Measurements from ENCODE around the gene XRCC1. TPM values are rescaled to one million over a fixed set of nuclear protein-coding genes. Genes with fewer than 3 reads are reported as not detected.
A peak's percentile ranks its signal among the peaks of the same experiment; 100 is the strongest.
"Not testable (repeated sequence)": the region's sequence is repeated elsewhere in the genome, so short reads cannot be mapped to it uniquely, and the experiment has no call there.

XRCC1 gene
- total RNA-seq, 1 donor = 14.2 TPM

DNA sequence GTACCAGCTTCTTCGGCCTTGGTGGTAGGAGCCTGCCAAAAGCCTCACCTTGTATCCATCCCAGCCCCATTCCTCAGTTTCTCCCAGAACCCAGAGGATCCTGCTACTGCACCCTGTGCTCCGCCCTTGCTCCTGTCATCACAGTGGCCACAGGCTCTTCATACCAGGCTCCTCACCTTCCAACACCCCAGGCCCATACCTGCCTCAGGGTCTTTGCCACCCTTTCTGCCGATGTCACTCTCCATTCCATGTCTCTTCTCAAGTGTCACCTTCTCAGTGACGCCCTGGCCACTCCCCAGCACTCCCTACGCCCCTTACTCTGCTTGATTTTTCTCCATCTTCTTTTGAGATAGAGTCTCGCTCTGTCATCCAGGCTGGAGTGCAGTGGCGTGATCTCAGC is 34.5 kb upstream of the XRCC1 start:
- Histone ChIP-seq H3K4me1 (ENCODE audit: insufficient read depth, low read length) (no peaks in the 10 kb centered on the region), H3K9me3 (ENCODE audit: low read depth, low read length) (no peaks in the 10 kb centered on the region), H3K4me3 (ENCODE audit: low read length) (no peak overlapping the region), H3K27me3 (ENCODE audit: insufficient read depth, low read length) (no peaks in the 10 kb centered on the region)

DNA sequence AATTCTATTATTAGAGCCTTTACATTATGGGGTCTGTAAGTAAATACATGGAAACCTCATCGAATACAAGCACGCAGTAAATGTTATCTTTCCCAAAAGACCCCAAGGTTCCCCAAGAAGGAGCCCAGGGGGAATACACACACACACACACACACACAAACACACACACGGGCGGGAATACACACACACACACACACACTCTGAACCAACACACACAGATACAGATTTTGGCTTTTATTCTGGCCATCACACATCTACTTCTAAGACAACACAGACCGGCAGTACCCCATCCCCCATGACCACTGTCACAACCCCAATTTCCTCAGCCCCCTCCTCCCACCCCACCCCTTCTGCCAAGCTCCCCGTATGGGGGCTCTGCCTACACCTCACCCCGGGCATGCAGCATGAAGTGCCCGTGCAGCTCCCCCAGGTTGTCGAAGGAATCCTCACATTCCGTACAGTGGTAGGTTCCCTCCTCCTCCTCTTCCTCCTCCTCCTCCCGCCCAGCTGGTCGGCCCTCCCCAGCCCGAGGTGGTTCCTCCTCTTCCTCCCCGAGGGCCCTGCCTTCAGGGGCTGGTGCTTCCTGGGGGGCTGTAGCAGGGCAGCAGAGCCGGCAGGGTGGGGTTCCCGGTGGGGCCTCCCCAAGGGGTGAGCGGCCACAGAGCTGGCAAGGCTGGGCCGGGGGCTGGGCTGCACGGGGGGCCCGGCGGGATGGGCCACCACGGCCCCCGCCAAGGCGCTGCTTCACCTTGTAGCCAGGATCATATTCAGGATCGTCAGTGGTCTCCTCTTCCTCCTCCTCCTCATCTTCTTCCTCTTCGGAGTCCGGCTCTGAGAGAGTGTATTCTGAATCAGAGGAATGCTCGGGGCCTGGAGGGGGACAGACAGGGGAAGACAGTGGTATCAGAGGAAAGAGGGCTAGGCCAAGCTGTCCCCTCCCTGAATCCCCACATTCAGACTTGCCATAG is 32.2 kb upstream of the XRCC1 start:
- H3K9me3 ChIP-seq (ENCODE audit: low read depth, low read length) = no peaks in the 10 kb centered on the region
- no peak overlapping the region for H3K4me3 ChIP-seq (ENCODE audit: low read length)
- H3K27me3 ChIP-seq (ENCODE audit: insufficient read depth, low read length) = no peaks in the 10 kb centered on the region
- no peaks in the 10 kb centered on the region for H3K4me1 ChIP-seq (ENCODE audit: insufficient read depth, low read length)

DNA sequence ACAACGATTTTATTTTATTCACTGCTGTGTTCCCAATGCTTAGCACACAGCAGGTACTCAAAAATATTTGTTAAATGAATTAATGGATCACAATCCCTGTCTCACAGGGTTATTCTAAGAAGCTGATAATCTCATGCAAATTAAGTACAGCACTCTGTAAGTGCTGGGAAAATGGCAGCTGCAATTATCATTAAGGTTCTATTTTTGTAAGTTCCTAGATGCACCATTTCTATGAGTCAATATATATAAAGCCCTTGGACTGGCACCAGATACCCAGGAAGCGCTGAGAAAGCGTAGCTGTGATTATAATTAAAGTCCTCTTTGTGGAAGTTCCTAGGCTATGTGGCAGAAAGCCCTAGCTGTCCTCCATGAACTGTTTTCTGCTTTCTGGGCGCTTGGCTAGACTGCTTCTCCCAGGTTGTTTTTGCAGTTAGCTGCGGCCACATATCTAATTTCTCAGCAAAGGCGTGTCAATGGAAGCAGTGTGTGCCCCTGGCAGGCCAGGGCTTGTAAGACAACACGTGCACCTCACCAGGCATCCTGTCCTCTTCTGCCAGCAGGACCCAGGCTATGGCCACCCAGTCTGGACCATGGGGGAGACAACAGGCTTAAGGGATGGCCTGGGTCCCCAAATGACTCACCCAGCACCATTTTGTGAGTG is 31.4 kb upstream of the XRCC1 start:
- Histone ChIP-seq H3K4me3 (ENCODE audit: low read length) (no peak overlapping the region), H3K4me1 (ENCODE audit: insufficient read depth, low read length) (no peaks in the 10 kb centered on the region), H3K27me3 (ENCODE audit: insufficient read depth, low read length) (no peaks in the 10 kb centered on the region), H3K9me3 (ENCODE audit: low read depth, low read length) (no peaks in the 10 kb centered on the region)

DNA sequence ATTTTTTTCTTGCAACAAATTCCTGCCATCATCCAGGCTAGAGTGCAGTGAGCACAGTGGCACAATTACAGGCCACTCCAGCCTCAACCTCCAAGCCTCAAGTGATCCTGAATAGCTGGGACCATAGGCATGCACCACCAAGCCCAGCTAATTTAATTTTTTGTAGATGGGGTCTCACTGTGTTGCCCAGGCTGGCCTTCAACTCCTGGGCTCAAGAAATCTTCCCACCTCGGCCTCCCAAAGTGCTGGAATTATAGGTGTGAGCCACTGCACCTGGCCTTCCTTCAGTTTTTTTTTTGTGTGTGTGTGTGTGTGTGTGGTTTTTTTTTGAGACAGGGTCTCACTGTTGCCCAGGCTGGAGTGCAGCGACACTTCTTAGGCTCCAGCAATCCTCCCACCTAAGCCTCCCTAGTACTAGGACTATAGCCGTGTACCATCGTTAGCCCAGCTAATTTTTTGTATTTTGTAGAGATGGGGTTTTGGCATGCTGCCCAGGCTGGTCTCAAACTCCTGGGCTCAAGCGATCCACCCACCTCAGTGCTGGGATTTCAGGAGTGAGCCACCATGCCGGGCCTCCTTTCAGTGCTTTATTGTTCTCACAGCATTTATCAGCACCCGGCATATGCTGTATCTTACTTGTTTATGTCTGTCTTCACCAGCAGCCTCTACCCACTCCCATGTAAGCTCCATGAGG is 30.7 kb upstream of the XRCC1 start:
- Histone ChIP-seq H3K4me3 (ENCODE audit: low read length) (no peak overlapping the region), H3K4me1 (ENCODE audit: insufficient read depth, low read length) (no peaks in the 10 kb centered on the region), H3K27me3 (ENCODE audit: insufficient read depth, low read length) (no peaks in the 10 kb centered on the region), H3K9me3 (ENCODE audit: low read depth, low read length) (no peaks in the 10 kb centered on the region)

DNA sequence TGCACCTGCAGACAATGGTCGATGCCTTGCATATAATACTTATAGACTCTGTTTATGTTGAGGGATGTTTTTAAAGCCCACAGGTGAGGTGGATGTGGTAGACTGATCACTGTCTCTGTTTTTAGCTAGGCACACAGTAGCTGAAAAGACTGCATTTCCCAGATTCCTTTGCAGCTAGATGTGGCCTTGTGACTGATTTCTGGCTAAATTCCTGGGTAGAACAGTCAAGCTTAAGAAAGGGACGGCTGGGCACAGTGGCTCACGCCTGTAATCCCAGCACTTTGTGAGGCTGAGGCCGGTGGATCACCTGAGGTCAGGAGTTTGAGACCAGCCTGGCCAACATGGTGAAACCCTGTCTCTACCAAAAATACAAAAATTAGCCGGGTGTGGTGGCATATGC is 25.0 kb upstream of the XRCC1 start:
- H3K4me3 ChIP-seq (ENCODE audit: low read length); H3K9me3 ChIP-seq (ENCODE audit: low read depth, low read length); H3K27me3 ChIP-seq (ENCODE audit: insufficient read depth, low read length): not testable (repeated sequence)
- peaks cover 28% of the 10 kb centered on the region for H3K4me1 ChIP-seq (ENCODE audit: insufficient read depth, low read length)

DNA sequence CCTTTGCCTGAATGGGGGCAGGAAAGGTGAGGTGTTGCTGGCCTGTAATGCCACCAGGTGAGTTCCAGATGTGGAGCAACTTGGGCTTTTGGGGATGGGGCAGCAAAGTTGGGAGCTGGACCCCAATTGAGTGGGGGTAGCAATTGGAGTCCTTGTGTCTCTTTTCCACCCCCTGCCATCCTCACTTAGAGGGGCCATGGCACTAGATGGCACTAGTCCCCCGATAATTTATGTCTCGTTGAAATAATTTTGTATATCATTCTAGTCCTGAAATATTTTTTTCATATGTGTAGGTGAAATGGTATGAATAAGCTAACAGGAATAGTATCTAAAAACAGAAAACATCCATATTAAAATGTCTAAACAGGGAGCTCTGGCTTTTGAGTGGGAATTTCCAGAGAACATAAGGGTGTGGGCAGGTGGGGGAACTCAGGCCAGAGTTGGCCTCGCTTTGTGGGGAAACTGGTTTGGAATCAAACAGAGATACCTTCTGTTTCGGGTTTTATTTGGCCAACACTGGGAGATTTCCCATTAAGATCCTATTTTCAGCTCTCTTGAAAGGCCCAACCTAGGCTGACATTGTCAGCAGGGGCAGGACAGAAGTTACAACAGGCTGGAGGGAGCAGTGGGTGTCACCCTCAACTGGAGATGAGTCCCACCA is 24.4 kb upstream of the XRCC1 start:
- Histone ChIP-seq H3K4me3 (ENCODE audit: low read length) (no peak overlapping the region), H3K27me3 (ENCODE audit: insufficient read depth, low read length) (no peaks in the 10 kb centered on the region), H3K4me1 (ENCODE audit: insufficient read depth, low read length) (peaks cover 33% of the 10 kb centered on the region), H3K9me3 (ENCODE audit: low read depth, low read length) (no peaks in the 10 kb centered on the region)

DNA sequence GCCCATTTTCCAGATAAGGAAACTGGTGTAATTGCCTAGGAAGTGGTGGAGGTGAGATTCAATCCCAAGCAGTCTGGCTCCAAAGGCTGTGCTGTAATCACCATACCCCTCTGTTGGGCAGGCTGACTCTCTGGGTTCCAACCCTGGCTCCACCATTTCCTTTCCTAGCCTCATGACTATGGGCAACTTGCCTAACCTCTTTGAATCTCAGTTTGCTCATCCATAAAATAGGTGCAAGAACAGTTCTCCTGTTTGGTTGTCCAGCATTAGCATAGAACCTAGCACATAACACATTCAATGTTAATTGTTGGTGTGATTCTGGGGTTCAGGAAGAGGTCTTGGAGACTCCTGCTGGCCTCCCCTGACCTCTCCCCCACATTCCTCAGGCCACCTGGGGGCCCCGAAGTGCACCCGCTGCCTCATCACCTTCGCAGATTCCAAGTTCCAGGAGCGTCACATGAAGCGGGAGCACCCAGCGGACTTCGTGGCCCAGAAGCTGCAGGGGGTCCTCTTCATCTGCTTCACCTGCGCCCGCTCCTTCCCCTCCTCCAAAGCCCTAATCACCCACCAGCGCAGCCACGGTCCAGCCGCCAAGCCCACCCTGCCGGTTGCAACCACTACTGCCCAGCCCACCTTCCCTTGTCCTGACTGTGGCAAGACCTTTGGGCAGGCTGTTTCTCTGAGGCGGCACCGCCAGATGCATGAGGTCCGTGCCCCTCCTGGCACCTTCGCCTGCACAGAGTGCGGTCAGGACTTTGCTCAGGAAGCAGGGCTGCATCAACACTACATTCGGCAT is 23.3 kb upstream of the XRCC1 start:
- Histone ChIP-seq H3K9me3 (ENCODE audit: low read depth, low read length) (no peaks in the 10 kb centered on the region), H3K4me1 (ENCODE audit: insufficient read depth, low read length) (peaks cover 43% of the 10 kb centered on the region), H3K27me3 (ENCODE audit: insufficient read depth, low read length) (no peaks in the 10 kb centered on the region), H3K4me3 (ENCODE audit: low read length) (no peak overlapping the region)

DNA sequence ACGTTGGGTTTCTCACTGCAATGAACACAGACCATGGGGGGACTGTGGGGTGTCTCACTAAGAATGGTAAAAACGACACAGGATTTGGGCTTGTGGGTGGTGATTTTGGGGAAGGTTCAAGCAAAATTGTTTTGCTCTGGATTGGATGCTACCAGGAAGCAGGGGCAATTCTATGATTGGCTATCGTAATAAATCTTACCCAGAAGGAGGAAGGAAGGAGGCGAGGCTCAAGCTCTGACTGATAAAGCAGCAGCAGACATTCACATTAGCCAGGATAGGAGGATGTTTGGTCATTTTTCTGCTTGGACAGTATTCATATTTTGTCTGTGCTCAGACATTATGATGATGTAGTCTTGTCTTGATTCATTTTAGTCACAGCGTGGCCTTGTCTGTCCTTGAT is 22.5 kb upstream of the XRCC1 start:
- Histone ChIP-seq H3K4me1 (ENCODE audit: insufficient read depth, low read length) (peaks cover 43% of the 10 kb centered on the region), H3K4me3 (ENCODE audit: low read length) (no peak overlapping the region), H3K9me3 (ENCODE audit: low read depth, low read length) (no peaks in the 10 kb centered on the region), H3K27me3 (ENCODE audit: insufficient read depth, low read length) (no peaks in the 10 kb centered on the region)

DNA sequence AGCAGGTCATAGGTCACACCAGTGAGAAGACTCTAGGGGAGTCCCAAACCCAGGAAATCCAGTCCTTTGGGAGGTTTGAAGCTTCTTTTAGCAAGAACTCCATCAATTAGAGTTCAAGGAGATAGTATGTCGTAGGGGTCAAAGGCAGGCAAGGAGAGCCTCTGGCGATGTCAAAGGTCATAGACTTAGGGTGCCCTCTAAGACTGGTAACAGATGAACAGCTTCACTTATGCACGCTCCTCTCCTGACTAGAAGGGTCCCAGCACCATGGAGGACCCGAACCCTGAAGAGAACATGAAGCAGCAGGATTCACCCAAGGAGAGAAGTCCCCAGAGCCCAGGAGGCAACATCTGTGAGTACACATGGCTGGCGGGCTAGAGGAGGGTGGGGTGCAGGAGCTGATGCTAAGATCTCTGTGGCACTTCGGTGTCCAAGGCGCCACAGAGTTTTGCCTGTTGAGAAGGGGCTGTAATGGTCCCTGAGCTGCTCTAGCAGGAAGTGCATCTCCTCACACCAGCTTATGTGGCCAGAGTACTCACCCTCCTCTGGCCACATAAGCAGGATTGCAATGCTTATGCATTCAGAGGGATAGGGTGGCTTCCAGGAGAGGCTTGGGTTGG is 21.6 kb upstream of the XRCC1 start:
- H3K9me3 ChIP-seq (ENCODE audit: low read depth, low read length) = no peaks in the 10 kb centered on the region
- H3K4me3 ChIP-seq (ENCODE audit: low read length) = peak overlapping the region; percentile 89
- H3K27me3 ChIP-seq (ENCODE audit: insufficient read depth, low read length) = no peaks in the 10 kb centered on the region
- peaks cover 43% of the 10 kb centered on the region for H3K4me1 ChIP-seq (ENCODE audit: insufficient read depth, low read length)

DNA sequence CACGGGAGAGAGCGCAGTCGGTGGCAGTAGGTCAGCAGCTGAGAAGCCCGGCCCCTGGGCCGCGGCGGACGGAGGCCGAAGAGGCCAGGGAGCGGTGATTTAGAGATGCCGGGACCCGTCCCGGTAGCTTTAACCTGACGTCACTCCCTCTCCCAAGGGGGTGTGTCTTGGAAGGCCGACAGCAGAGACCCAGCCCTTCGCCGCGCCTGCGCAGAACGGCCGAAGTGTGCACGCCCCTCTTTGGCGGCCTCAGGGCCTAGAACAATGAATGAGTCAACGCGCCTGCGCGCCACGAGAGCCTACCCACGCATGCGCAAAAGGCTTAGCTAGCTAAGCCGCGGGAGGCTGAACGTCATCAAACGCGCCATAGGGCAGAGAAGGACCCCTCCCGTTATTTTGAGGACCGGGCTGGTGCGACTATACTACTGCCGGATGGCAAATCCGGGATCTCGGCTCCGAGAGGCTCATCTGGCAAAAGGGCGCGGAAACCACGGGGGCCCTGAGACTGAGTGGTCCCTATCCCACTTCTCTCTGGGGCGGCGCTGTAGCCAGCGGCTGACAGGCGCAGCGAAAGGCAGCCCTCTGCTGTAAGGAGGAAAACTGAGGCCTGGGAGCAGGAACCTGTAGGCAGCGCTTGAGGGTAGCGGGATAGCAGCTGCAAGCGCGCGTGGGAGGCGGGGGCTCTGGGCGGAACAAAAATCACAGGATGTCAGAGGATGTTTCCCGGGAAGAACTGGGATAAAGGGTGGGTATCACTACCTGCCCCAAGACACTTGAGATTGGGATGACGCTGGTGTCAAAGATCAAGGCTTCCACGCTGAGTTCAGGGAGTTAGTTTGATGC is 20.9 kb upstream of the XRCC1 start, which contains the start of the genes IRGQ and ZNF576:
Gene IRGQ (minus strand): TSS at position 136 of the 843 bp plus-strand sequence. CDS start 796 bp downstream, outside the sequence.
Gene ZNF576 (plus strand): TSS at position 597 of the 843 bp plus-strand sequence. CDS start 514 bp downstream, outside the sequence.
- H3K4me1 ChIP-seq (ENCODE audit: insufficient read depth, low read length) = peaks cover 43% of the 10 kb centered on the region
- H3K9me3 ChIP-seq (ENCODE audit: low read depth, low read length) = no peaks in the 10 kb centered on the region
- H3K27me3 ChIP-seq (ENCODE audit: insufficient read depth, low read length) = no peaks in the 10 kb centered on the region
- peak within 1 kb of the TSS; percentile 89 for H3K4me3 ChIP-seq (ENCODE audit: low read length)

DNA sequence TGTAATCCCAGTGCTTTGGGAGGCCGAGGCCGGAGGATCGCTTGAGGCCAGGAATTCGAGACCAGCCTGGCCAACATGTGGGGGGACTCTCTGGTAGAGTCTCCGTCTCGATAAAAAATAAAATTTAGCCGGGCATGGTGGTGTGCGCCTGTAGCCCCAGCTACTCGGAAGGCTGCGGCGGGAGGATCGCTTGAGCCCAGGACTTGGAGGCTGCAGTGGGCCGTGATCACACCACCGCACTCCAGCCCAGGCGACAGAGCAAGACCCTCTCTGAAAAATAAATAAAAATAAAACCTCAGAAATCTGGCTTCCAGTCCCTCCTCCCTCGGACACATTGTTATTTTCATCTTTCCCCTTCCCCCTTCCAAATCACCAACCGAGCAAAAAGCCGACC is 20.3 kb upstream of the XRCC1 start:
- H3K9me3 ChIP-seq (ENCODE audit: low read depth, low read length) = no peaks in the 10 kb centered on the region
- H3K27me3 ChIP-seq (ENCODE audit: insufficient read depth, low read length) = no peaks in the 10 kb centered on the region
- H3K4me1 ChIP-seq (ENCODE audit: insufficient read depth, low read length) = peaks cover 43% of the 10 kb centered on the region
- H3K4me3 ChIP-seq (ENCODE audit: low read length) = peak overlapping the region; percentile 89

DNA sequence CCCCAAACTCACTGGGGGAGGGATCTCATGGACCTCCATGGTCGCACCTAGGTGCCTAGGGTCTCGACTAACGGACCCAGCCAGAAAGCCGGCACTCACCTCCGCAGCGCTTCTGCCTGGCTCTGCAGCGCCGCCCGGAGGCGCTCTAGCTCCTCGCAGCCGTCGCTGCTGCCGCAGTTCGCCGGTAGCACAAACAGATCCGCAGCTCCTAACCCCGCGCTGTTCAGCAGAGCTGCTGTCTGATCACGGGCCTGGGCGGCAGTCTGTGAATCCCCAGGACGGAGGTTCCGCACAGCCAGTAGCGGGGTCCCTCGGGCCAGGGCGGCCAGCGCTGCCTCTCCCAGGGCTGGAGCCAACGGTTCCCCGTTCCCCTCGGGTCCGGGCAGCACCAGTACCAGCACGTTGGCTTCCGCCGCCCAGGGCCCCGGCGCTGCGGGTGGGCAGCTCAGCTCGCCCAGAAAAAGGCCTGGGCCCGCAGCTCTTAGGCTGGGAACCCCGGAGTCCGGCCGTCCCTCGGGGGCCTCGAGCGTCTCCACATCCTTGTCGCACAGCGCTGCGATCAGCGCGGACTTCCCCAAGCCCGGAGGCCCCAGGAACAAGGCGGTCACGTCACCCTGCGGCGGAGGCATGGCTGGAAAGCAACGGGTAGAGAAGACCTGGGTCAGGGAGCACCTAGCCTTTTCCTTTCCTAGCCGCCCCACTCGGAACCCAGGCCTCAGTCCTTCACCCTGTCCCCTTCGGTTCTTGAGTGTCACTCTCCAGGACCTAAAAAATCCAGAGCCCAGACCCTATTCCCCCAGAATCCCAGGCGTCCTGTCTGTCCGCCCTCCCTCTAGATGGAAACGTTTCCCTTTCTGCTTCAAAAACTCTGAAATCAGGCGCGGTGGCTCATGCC is 19.6 kb upstream of the XRCC1 start:
- Histone ChIP-seq H3K9me3 (ENCODE audit: low read depth, low read length) (no peaks in the 10 kb centered on the region), H3K4me3 (ENCODE audit: low read length) (peak overlapping the region; percentile 89), H3K4me1 (ENCODE audit: insufficient read depth, low read length) (peaks cover 43% of the 10 kb centered on the region), H3K27me3 (ENCODE audit: insufficient read depth, low read length) (no peaks in the 10 kb centered on the region)
